NCI-H2171 (cell line): ENCODE results near the gene NBDY.

Experiments
- DNase-seq: peaks from one replicate; lab custom pipeline; 2025; lab: John Stamatoyannopoulos, UW

NBDY gene

GRCh38 chrX:56785442-56785841, 56.4 kb downstream of the NBDY start:
- DNase-seq: no peak

GRCh38 chrX:56786889-56787733, 58.1 kb downstream of the NBDY start:
- no peak for DNase-seq

- no peak for DNase-seq
These were observed 58.7 kb downstream of the NBDY start for GRCh38 chrX:56787734-56788152.

GRCh38 chrX:56788229-56788628, 59.2 kb downstream of the NBDY start:
- DNase-seq: no peak

GRCh38 chrX:56788717-56789122, 59.7 kb downstream of the NBDY start:
- DNase-seq: no peak

GRCh38 chrX:56789518-56790070, 60.6 kb downstream of the NBDY start:
- no peak for DNase-seq

GRCh38 chrX:56790778-56791177, 61.7 kb downstream of the NBDY start:
- no peak for DNase-seq

GRCh38 chrX:56791456-56791855, 62.4 kb downstream of the NBDY start:
- no peak for DNase-seq

GRCh38 chrX:56792270-56793111, 63.4 kb downstream of the NBDY start:
- no peak for DNase-seq

- no peak for DNase-seq
These were observed 64.0 kb downstream of the NBDY start for GRCh38 chrX:56793112-56793430.

GRCh38 chrX:56793521-56794320, 64.7 kb downstream of the NBDY start:
- DNase-seq: no peak

GRCh38 chrX:56794404-56795230, 65.6 kb downstream of the NBDY start:
- DNase-seq: no peak

- no peak for DNase-seq
These were observed 66.3 kb downstream of the NBDY start for GRCh38 chrX:56795309-56795868.

- no peak for DNase-seq
These were observed 67.8 kb downstream of the NBDY start for GRCh38 chrX:56796641-56797395.

- no peak for DNase-seq
These were observed 68.7 kb downstream of the NBDY start for GRCh38 chrX:56797574-56798338.

- DNase-seq: no peak
These were observed 69.3 kb downstream of the NBDY start for GRCh38 chrX:56798339-56798711.

- no peak for DNase-seq
These were observed 70.1 kb downstream of the NBDY start for GRCh38 chrX:56798866-56799758.

GRCh38 chrX:56800307-56800706, 71.3 kb downstream of the NBDY start:
- DNase-seq: no peak
